ENCODE data around the gene CCDC82. TPM values are rescaled to one million over a fixed set of nuclear protein-coding genes. Genes with fewer than 3 reads are reported as not detected.

CCDC82 gene
- total RNA-seq, 1 experiment from 2014 or later = 20.1 TPM

DNA sequence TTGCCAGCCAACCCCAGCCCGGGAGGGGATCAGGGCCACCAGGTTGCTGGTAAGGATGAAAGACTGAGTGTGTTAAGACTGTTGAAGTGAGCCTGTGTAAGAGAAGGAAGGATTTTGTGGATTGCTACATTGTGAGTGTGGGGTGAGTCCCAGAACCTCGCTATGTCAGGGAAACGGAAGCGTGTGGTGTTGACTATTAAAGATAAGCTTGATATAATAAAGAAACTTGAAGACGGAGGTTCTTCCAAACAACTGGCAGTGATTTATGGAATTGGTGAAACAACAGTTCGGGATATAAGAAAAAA is 728 bp upstream of the CCDC82 start:
- TSS peak; percentile 82 for BruUV-seq (replicated peaks)
- peaks cover 27% of the 10 kb centered on the region for H3K36me3 Mint-ChIP-seq (ENCODE audit: insufficient read depth, unreplicated experiment)
- intact Hi-C loops (cut with micrococcal nuclease; ENCODE audit: unreplicated experiment) = loop anchor here (5.0 kb wide), 1 partner anchor 598 kb away; the partner anchor contains the start of gene CEP57
- TF ChIP-seq, protein P1, sequence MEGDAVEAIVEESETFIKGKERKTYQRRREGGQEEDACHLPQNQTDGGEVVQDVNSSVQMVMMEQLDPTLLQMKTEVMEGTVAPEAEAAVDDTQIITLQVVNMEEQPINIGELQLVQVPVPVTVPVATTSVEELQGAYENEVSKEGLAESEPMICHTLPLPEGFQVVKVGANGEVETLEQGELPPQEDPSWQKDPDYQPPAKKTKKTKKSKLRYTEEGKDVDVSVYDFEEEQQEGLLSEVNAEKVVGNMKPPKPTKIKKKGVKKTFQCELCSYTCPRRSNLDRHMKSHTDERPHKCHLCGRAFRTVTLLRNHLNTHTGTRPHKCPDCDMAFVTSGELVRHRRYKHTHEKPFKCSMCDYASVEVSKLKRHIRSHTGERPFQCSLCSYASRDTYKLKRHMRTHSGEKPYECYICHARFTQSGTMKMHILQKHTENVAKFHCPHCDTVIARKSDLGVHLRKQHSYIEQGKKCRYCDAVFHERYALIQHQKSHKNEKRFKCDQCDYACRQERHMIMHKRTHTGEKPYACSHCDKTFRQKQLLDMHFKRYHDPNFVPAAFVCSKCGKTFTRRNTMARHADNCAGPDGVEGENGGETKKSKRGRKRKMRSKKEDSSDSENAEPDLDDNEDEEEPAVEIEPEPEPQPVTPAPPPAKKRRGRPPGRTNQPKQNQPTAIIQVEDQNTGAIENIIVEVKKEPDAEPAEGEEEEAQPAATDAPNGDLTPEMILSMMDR (IDR thresholded peaks at IDR 0.05; ENCODE audit: unreplicated experiment) = no peak
- no peak for DNase-seq
- peak overlapping the region; percentile 92 for H3K4me3 Mint-ChIP-seq (ENCODE audit: low read depth, unreplicated experiment)
- H3K27me3 Mint-ChIP-seq (ENCODE audit: unreplicated experiment) = no peaks in the 10 kb centered on the region
- CTCF ChIA-PET = interaction anchor here (1.0 to 1.1 kb wide), 2 partner anchors 47 to 541 kb away, joined by 7 to 9 read pairs; partner anchors contain the start of gene MAML2
- H3K9me3 Mint-ChIP-seq (ENCODE audit: low read depth, unreplicated experiment) = peaks cover 3% of the 10 kb centered on the region
- peaks cover 28% of the 10 kb centered on the region for H3K4me1 Mint-ChIP-seq (ENCODE audit: low read depth, unreplicated experiment)
- peak overlapping the region; percentile 93 for H3K27ac Mint-ChIP-seq (ENCODE audit: unreplicated experiment)

DNA sequence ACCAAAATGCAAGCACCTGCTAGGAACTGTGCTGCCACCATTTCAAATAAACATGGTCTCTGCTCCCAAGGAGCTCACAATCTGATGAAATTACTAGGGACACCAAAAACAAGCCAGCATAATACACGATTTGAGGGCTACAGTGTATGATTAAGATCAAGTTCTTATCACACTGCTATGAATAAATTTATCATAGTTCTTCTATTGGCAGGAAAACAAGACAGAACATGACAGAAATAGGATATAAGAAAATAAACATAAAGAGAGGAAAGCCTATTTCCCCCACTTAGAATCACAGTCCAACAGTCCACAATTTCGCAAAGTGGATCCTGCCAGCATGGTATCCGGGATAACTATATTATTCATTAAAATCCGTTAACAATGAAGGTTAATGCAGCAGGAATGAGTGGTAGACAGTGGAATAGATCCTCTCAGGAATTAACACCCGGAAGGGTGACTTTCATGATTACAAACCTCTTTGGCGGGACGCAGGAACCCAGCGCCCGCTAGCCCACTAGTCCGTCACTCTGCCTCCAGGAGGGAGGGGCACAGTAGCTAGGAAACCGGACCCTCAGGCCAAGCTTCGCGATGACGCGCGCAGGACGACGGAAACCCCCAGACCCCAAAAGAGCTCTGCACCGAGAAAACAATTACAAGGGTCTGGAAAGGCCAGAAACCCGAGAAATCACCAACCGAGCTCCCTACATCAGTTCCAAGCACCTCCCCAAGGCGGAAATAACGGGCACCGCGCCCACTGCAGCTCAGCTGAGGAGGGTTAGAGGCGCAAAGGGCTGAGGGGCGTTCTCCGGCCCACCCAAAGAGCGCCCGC is 607 bp downstream of the CCDC82 start:
- DNase-seq = no peak
- Mint-ChIP-seq H3K4me1 (ENCODE audit: low read depth, unreplicated experiment) (peaks cover 33% of the 10 kb centered on the region), H3K9me3 (ENCODE audit: low read depth, unreplicated experiment) (peaks cover 3% of the 10 kb centered on the region), H3K4me3 (ENCODE audit: low read depth, unreplicated experiment) (peak overlapping the region; percentile 92), H3K27me3 (ENCODE audit: unreplicated experiment) (no peaks in the 10 kb centered on the region), H3K27ac (ENCODE audit: unreplicated experiment) (peak overlapping the region; percentile 93), H3K36me3 (ENCODE audit: insufficient read depth, unreplicated experiment) (peaks cover 34% of the 10 kb centered on the region)
- TSS peak; percentile 35 for BruUV-seq (replicated peaks)
- intact Hi-C loops (cut with micrococcal nuclease; ENCODE audit: unreplicated experiment) = no loop called here
- TF ChIP-seq, protein P1 (IDR thresholded peaks at IDR 0.05; ENCODE audit: unreplicated experiment) = no peak
- CTCF ChIA-PET = interaction anchor here (0.7 to 1.5 kb wide), 6 partner anchors 46 to 599 kb away, joined by 3 to 9 read pairs (median 4); partner anchors contain the start of genes FAM76B, MAML2 and MTMR2

DNA sequence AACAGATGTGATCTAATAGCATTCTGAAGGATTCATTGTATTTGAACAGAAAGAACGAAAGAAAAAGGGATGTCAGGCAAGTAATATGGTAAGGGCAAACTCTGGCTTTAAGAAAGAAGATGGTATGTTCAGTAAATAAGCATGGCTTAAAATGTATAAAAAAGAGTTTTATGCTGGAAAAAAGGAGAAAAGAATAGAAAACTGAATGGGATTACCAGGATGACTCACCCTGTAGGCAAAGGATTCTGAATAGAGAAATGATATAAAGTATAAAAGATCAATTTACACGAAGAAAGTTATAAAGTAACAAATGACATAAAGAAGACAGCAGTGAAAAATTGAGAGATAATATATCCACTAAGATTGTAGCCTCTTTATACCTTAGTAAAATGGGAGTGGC is 4.5 kb downstream of the CCDC82 start:
- H3K4me3 Mint-ChIP-seq (ENCODE audit: low read depth, unreplicated experiment) = no peak overlapping the region
- no TSS peak for BruUV-seq (replicated peaks)
- peaks cover 17% of the 10 kb centered on the region for H3K4me1 Mint-ChIP-seq (ENCODE audit: low read depth, unreplicated experiment)
- TF ChIP-seq, protein P1 (IDR thresholded peaks at IDR 0.05; ENCODE audit: unreplicated experiment) = no peak
- CTCF ChIA-PET = no interaction called here
- no peak for DNase-seq
- no peaks in the 10 kb centered on the region for H3K9me3 Mint-ChIP-seq (ENCODE audit: low read depth, unreplicated experiment)
- no peaks in the 10 kb centered on the region for H3K27me3 Mint-ChIP-seq (ENCODE audit: unreplicated experiment)
- no peak overlapping the region for H3K27ac Mint-ChIP-seq (ENCODE audit: unreplicated experiment)
- intact Hi-C loops (cut with micrococcal nuclease; ENCODE audit: unreplicated experiment) = no loop called here
- peaks cover 32% of the 10 kb centered on the region for H3K36me3 Mint-ChIP-seq (ENCODE audit: insufficient read depth, unreplicated experiment)

DNA sequence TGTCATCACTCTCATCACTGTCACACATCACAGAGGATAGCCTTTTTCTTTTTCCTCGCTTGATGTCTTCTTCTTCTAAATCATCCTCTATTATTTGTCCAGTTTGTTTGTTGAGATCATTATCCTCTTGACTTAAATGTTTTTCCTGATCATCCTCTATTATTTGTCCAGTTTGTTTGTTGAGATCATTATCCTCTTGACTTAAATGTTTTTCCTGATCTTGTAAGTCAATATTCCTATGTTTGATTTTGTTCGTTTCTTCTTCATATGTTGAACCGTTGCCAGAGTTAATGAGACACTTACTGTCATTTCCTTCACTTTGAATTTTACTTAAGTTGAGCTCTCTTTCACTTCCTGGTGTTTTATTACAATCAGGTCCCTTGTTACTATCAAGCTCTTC is 5.6 kb downstream of the CCDC82 start:
- Mint-ChIP-seq H3K4me1 (ENCODE audit: low read depth, unreplicated experiment) (peaks cover 15% of the 10 kb centered on the region), H3K36me3 (ENCODE audit: insufficient read depth, unreplicated experiment) (peaks cover 22% of the 10 kb centered on the region), H3K27ac (ENCODE audit: unreplicated experiment) (no peak overlapping the region), H3K27me3 (ENCODE audit: unreplicated experiment) (no peaks in the 10 kb centered on the region), H3K9me3 (ENCODE audit: low read depth, unreplicated experiment) (no peaks in the 10 kb centered on the region), H3K4me3 (ENCODE audit: low read depth, unreplicated experiment) (no peak overlapping the region)
- intact Hi-C loops (cut with micrococcal nuclease; ENCODE audit: unreplicated experiment) = no loop called here
- TF ChIP-seq, protein P1 (IDR thresholded peaks at IDR 0.05; ENCODE audit: unreplicated experiment) = no peak
- CTCF ChIA-PET = no interaction called here
- BruUV-seq (replicated peaks) = no TSS peak
- DNase-seq = no peak

Data from Calu3 (cell line).